HEK293 (cell line): ENCODE results near the gene SIK3.

Experiments used
- CTCF ChIA-PET: fragments of 350-600 bp; formaldehyde crosslinking; extraction: SDS; loops from one replicate; lab custom pipeline; 2021; ENCODE audit warnings: antibody characterized with exemption; lab: Yijun Ruan, JAX
- POLR2A ChIA-PET: fragments of 300-600 bp; formaldehyde crosslinking; extraction: SDS; loops from one replicate; lab custom pipeline; 2020; ENCODE audit warnings: antibody characterized with exemption, inconsistent platforms; lab: Yijun Ruan, JAX
- H3K27ac ChIP-seq: fragments of 200-500 bp; sonication (Bioruptor generic); 2 replicates; pipeline ENCODE4 v1.5.1; 2014; ENCODE audit warnings: low read depth, low read length, control low read depth, inconsistent platforms; ENCODE audit errors: extremely low read depth
- H3K36me3 ChIP-seq, 2 experiments: fragments of 200-500 bp in 1 of 2; sonication (Bioruptor generic) in 1 of 2; 1 replicate in 1 of 2; 2 replicates in 1 of 2; pipeline ENCODE4 v1.5.1; 2014 to 2017; ENCODE audit warnings: inconsistent platforms in 2 of 2, low read length in 2 of 2; ENCODE audit not compliant: control insufficient read depth in 2 of 2, insufficient read depth in 1 of 2
- H3K4me1 ChIP-seq: fragments of 200-500 bp; sonication (Bioruptor generic); 2 replicates; pipeline ENCODE4 v1.5.1; 2014; ENCODE audit warnings: mild to moderate bottlenecking, low read length, inconsistent platforms; ENCODE audit not compliant: control insufficient read depth, insufficient read depth
- H3K4me3 ChIP-seq: 2 replicates; pipeline ENCODE4 v1.5.1; 2011; ENCODE audit warnings: low read depth, mild to moderate bottlenecking, control low read depth, low read length, moderate library complexity
- H3K9me3 ChIP-seq: fragments of 200-500 bp; sonication (Bioruptor generic); 2 replicates; pipeline ENCODE4 v1.5.1; 2014; ENCODE audit warnings: low read depth, low read length, inconsistent platforms; ENCODE audit not compliant: control insufficient read depth, insufficient read depth
- GLIS1 ChIP-seq: fragments of 450-650 bp; formaldehyde crosslinking; IDR thresholded peaks from 2 replicates; pipeline ENCODE4 v1.5.1; 2016; ENCODE audit warnings: missing biosample characterization, missing genetic modification characterization
- PRDM6 ChIP-seq: fragments of 450-650 bp; formaldehyde crosslinking; IDR thresholded peaks from 2 replicates; pipeline ENCODE4 v1.5.1; 2017; ENCODE audit warnings: missing biosample characterization, missing genetic modification characterization
- SCRT2 ChIP-seq: fragments of 450-650 bp; formaldehyde crosslinking; IDR thresholded peaks from 2 replicates; pipeline ENCODE4 v1.5.1; 2016; ENCODE audit warnings: missing biosample characterization, missing genetic modification characterization
- SP7 ChIP-seq: fragments of 450-650 bp; formaldehyde crosslinking; IDR thresholded peaks from 2 replicates; pipeline ENCODE4 v1.5.1; 2016; ENCODE audit warnings: missing biosample characterization, missing genetic modification characterization
- ZEB2 ChIP-seq: fragments of 450-650 bp; formaldehyde crosslinking; IDR thresholded peaks from 2 replicates; pipeline ENCODE4 v1.5.1; 2016; ENCODE audit warnings: missing biosample characterization, missing genetic modification characterization
- ZNF132 ChIP-seq: fragments of 450-650 bp; formaldehyde crosslinking; IDR thresholded peaks from 2 replicates; pipeline ENCODE4 v1.5.1; 2017; ENCODE audit warnings: missing biosample characterization, missing genetic modification characterization, borderline replicate concordance
- ZNF175 ChIP-seq: fragments of 450-650 bp; formaldehyde crosslinking; IDR thresholded peaks from 2 replicates; pipeline ENCODE4 v1.5.1; 2016; ENCODE audit warnings: missing biosample characterization, missing genetic modification characterization
- ZNF2 ChIP-seq: fragments of 450-650 bp; formaldehyde crosslinking; IDR thresholded peaks from 2 replicates; pipeline ENCODE4 v1.5.1; 2016; ENCODE audit warnings: missing biosample characterization, missing genetic modification characterization
- ZNF26 ChIP-seq: fragments of 450-650 bp; formaldehyde crosslinking; IDR thresholded peaks from 2 replicates; pipeline ENCODE4 v1.5.1; 2016; ENCODE audit warnings: missing biosample characterization, missing genetic modification characterization
- ZNF335 ChIP-seq: fragments of 450-650 bp; formaldehyde crosslinking; conservative IDR thresholded peaks from 2 replicates; pipeline ENCODE4 v1.5.1; 2016; ENCODE audit warnings: missing biosample characterization, missing genetic modification characterization
- ZNF398 ChIP-seq: fragments of 450-650 bp; formaldehyde crosslinking; IDR thresholded peaks from 2 replicates; pipeline ENCODE4 v1.5.1; 2017; ENCODE audit warnings: missing biosample characterization, missing genetic modification characterization
- ZNF404 ChIP-seq: fragments of 450-650 bp; formaldehyde crosslinking; IDR thresholded peaks from 2 replicates; pipeline ENCODE4 v1.5.1; 2017; ENCODE audit warnings: missing biosample characterization, missing genetic modification characterization
- ZNF529 ChIP-seq: fragments of 450-650 bp; formaldehyde crosslinking; IDR thresholded peaks from 2 replicates; pipeline ENCODE4 v1.5.1; 2017; ENCODE audit warnings: missing genetic modification characterization, missing biosample characterization; ENCODE audit not compliant: insufficient replicate concordance
- ZNF600 ChIP-seq: fragments of 450-650 bp; formaldehyde crosslinking; IDR thresholded peaks from 2 replicates; pipeline ENCODE4 v1.5.1; 2016; ENCODE audit warnings: missing biosample characterization, missing genetic modification characterization
- ZNF629 ChIP-seq: fragments of 450-650 bp; formaldehyde crosslinking; IDR thresholded peaks from 2 replicates; pipeline ENCODE4 v1.5.1; 2017; ENCODE audit warnings: missing biosample characterization, missing genetic modification characterization
- TF ChIP-seq, protein P1 (sequence below): fragments of 450-650 bp; formaldehyde crosslinking; IDR thresholded peaks from 2 replicates; pipeline ENCODE4 v1.5.1; 2017; ENCODE audit warnings: missing biosample characterization, missing genetic modification characterization
- TF ChIP-seq, protein P2 (sequence below): fragments of 450-650 bp; formaldehyde crosslinking; IDR thresholded peaks from 2 replicates; pipeline ENCODE4 v1.5.1; 2016; ENCODE audit warnings: missing biosample characterization, missing genetic modification characterization

SIK3 gene

DNA sequence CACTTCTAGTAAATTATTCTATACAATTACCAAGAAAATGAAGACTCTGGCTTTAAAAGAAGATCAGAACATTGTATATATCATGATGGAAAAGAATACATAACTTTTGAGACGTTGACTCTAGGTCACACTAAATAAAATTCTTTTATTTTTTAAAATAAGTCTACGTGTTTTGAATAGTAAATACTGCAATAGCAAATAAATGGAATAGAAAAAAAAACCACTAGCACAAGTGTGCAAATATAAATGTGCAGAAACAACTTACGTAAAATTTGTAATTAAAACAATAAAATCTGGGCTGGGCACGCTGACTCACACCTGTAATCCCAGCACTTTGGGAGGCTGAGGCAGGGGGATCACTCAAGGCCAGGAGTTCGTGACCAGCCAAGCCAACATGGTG is 17.9 kb downstream of the SIK3 start:
- no peak overlapping the region for H3K4me3 ChIP-seq
- CTCF ChIA-PET = no interaction called here
- no peaks in the 10 kb centered on the region for H3K36me3 ChIP-seq
- TF ChIP-seq, protein P1, sequence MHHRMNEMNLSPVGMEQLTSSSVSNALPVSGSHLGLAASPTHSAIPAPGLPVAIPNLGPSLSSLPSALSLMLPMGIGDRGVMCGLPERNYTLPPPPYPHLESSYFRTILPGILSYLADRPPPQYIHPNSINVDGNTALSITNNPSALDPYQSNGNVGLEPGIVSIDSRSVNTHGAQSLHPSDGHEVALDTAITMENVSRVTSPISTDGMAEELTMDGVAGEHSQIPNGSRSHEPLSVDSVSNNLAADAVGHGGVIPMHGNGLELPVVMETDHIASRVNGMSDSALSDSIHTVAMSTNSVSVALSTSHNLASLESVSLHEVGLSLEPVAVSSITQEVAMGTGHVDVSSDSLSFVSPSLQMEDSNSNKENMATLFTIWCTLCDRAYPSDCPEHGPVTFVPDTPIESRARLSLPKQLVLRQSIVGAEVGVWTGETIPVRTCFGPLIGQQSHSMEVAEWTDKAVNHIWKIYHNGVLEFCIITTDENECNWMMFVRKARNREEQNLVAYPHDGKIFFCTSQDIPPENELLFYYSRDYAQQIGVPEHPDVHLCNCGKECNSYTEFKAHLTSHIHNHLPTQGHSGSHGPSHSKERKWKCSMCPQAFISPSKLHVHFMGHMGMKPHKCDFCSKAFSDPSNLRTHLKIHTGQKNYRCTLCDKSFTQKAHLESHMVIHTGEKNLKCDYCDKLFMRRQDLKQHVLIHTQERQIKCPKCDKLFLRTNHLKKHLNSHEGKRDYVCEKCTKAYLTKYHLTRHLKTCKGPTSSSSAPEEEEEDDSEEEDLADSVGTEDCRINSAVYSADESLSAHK (tag by site-specific recombination) = no peak
- POLR2A ChIA-PET = no interaction called here
- no peaks in the 10 kb centered on the region for H3K9me3 ChIP-seq
- H3K27ac ChIP-seq = no peak overlapping the region
- peaks cover 7% of the 10 kb centered on the region for H3K4me1 ChIP-seq

DNA sequence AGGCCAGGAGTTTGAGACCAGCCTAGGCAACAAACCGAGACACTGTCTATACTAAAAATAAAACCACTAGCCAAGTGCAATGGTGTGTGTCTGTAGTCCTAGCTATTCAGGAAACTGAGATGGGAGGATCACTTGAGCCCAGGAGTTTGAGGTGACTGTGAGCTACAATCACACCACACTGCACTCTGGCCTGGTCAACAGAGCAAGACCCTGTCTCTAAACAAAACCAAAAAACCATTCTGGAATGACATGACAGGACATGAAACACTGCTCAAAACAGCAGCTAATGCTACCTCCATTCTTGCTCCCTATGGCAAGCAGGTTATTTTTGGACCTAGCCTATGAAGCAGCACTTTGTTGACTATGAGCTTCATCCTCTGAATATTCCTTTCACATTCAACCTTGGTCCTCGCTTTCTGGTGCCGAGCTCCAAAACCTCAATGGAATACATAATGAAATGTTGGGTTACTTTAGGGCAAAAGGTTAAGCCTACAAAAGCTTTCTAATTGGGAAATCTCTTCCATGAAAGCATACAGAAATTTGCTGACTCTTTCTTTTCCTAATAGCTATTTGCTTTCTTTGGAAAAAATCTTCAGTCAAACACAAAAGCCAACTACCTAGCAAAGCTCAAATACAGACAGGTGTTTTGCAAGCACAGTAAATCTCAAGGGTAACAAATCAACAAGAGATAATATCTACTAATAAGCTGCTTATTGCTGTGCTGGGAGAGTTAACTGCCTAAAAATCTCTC is 21.1 kb downstream of the SIK3 start:
- peaks cover 7% of the 10 kb centered on the region for H3K4me1 ChIP-seq
- TF ChIP-seq ZNF398 (tag by site-specific recombination) = no peak
- peak; percentile 54 for TF ChIP-seq PRDM6 (tag by site-specific recombination)
- TF ChIP-seq GLIS1 (tag by site-specific recombination) = no peak
- CTCF ChIA-PET = no interaction called here
- POLR2A ChIA-PET = interaction anchor here (1.6 kb wide), 1 partner anchor 14 kb away, joined by 6 read pairs; no protein-coding TSS in a partner anchor
- H3K4me3 ChIP-seq = no peak overlapping the region
- no peaks in the 10 kb centered on the region for H3K9me3 ChIP-seq
- H3K36me3 ChIP-seq = no peaks in the 10 kb centered on the region
- 0 out of 2 replicates have a peak overlapping the region, but pooled peaks have one; percentile 4 for H3K27ac ChIP-seq

DNA sequence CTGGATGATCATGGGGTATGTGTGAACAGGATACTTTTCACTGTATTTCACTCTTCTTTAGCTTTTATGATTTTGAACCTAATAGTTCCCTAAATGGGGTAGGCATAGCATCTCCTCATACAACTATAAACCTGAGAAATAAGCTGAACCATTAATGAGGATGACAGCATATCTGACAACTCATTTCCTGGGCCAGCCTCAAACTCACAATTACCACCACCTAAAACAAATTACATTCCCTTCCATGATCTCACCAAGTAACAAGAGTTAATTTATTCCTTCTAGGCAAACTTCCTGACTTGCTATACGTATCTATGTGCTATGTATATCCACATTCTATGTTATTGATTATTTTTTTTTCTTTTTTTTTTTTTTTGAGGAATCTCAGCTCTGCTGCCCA is 23.0 kb downstream of the SIK3 start:
- CTCF ChIA-PET = interaction anchor here (0.6 to 1.7 kb wide), 4 partner anchors 16 to 284 kb away, joined by 3 to 4 read pairs (median 4); partner anchors contain the start of gene APOA5
- Histone ChIP-seq H3K36me3 (no peaks in the 10 kb centered on the region), H3K4me3 (no peak overlapping the region), H3K9me3 (no peaks in the 10 kb centered on the region), H3K27ac (no peak overlapping the region), H3K4me1 (peaks cover 7% of the 10 kb centered on the region)
- POLR2A ChIA-PET = no interaction called here
- no peak for TF ChIP-seq ZNF26 (tag by site-specific recombination)
- no peak for TF ChIP-seq ZNF175 (tag by site-specific recombination)
- no peak for TF ChIP-seq SCRT2 (tag by site-specific recombination)
- peak; percentile 67 for TF ChIP-seq SP7
- no peak for TF ChIP-seq ZNF2 (tag by site-specific recombination)
- TF ChIP-seq ZEB2 (tag by site-specific recombination) = peak; percentile 38; the same call in 1 of the 2 replicates
- peak; percentile 23; the same call in 1 of the 2 replicates for TF ChIP-seq ZNF600 (tag by site-specific recombination)
- peak; percentile 37; the same call in 1 of the 2 replicates for TF ChIP-seq PRDM6 (tag by site-specific recombination)
- TF ChIP-seq ZNF629 (tag by site-specific recombination) = peak; percentile 58
- no peak for TF ChIP-seq ZNF529
- no peak for TF ChIP-seq ZNF404 (tag by site-specific recombination)
- no peak for TF ChIP-seq ZNF335 (tag by site-specific recombination)
- TF ChIP-seq ZNF132 = no peak
- TF ChIP-seq, protein P2, sequence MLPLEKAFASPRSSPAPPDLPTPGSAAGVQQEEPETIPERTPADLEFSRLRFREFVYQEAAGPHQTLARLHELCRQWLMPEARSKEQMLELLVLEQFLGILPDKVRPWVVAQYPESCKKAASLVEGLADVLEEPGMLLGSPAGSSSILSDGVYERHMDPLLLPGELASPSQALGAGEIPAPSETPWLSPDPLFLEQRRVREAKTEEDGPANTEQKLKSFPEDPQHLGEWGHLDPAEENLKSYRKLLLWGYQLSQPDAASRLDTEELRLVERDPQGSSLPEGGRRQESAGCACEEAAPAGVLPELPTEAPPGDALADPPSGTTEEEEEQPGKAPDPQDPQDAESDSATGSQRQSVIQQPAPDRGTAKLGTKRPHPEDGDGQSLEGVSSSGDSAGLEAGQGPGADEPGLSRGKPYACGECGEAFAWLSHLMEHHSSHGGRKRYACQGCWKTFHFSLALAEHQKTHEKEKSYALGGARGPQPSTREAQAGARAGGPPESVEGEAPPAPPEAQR (tag by site-specific recombination) = no peak
